HepG2 (cell line): ENCODE results near the gene EIF1AD. TPM values are rescaled to one million over a fixed set of nuclear protein-coding genes. Genes with fewer than 3 reads are reported as not detected.

Experiments used
- ATF4 ChIP-seq, 2 experiments: fragments of 450-650 bp in 1 of 2; sonication (generic) in 1 of 2; formaldehyde crosslinking; IDR thresholded peaks; 2 replicates each; pipeline versions ENCODE4 v1.5.0 to v1.8.0; 2020 to 2022; ENCODE audit warnings: mild to moderate bottlenecking in 1 of 2, missing genetic modification reagents in 1 of 2
- ATF7 ChIP-seq, 2 experiments: fragments of 450-650 bp in 1 of 2; sonication (generic) in 1 of 2; formaldehyde crosslinking in 1 of 2; IDR thresholded peaks; 2 replicates each; pipeline versions ENCODE4 v1.4.0 to v1.6.1; 2016 to 2020; ENCODE audit warnings: antibody characterized with exemption in 1 of 2, mild to moderate bottlenecking in 1 of 2, missing genetic modification reagents in 1 of 2
- GZF1 ChIP-seq: sonication (generic); formaldehyde crosslinking; IDR thresholded peaks from 2 replicates; pipeline ENCODE4 v1.5.1; 2020; ENCODE audit warnings: mild to moderate bottlenecking, missing genetic modification reagents
- JDP2 ChIP-seq: sonication (generic); formaldehyde crosslinking; IDR thresholded peaks from 2 replicates; pipeline ENCODE4 v1.8.1; 2022; ENCODE audit warnings: missing genetic modification reagents, borderline replicate concordance
- NFKB2 ChIP-seq: sonication (generic); formaldehyde crosslinking; IDR thresholded peaks from 2 replicates; pipeline ENCODE4 v1.4.0; 2020; ENCODE audit warnings: missing genetic modification reagents, borderline replicate concordance
- PRDM4 ChIP-seq: sonication (generic); formaldehyde crosslinking; IDR thresholded peaks from 2 replicates; pipeline ENCODE4 v1.9.0; 2021; ENCODE audit warnings: missing genetic modification reagents, borderline replicate concordance
- PRPF4 ChIP-seq: fragments of 200-400 bp; formaldehyde crosslinking; IDR thresholded peaks from 2 replicates; pipeline ENCODE4 v1.6.1; 2016; ENCODE audit warnings: low read length, low read depth; ENCODE audit not compliant: poor library complexity, severe bottlenecking
- RXRB ChIP-seq: IDR thresholded peaks from 2 replicates; pipeline ENCODE4 v1.6.1; 2016; ENCODE audit warnings: borderline replicate concordance, missing genetic modification reagents, missing compliant biosample characterization
- SNAPC4 ChIP-seq: sonication (generic); formaldehyde crosslinking; IDR thresholded peaks from 2 replicates; pipeline ENCODE4 v1.4.0; 2020; ENCODE audit warnings: mild to moderate bottlenecking, missing genetic modification reagents
- ZMYM2 ChIP-seq: sonication (generic); formaldehyde crosslinking; IDR thresholded peaks from 2 replicates; pipeline ENCODE4 v1.8.0; 2022; ENCODE audit warnings: mild to moderate bottlenecking, missing genetic modification reagents
- ZNF232 ChIP-seq: sonication (generic); formaldehyde crosslinking; IDR thresholded peaks from 2 replicates; pipeline ENCODE4 v1.4.0; 2020; ENCODE audit warnings: missing genetic modification reagents, borderline replicate concordance
- ZNF335 ChIP-seq: sonication (generic); formaldehyde crosslinking; IDR thresholded peaks from 2 replicates; pipeline ENCODE4 v1.4.0; 2020; ENCODE audit warnings: missing genetic modification reagents
- ZNF350 ChIP-seq: sonication (generic); formaldehyde crosslinking; IDR thresholded peaks from 2 replicates; pipeline ENCODE4 v1.4.0; 2020; ENCODE audit warnings: mild to moderate bottlenecking, low read depth, missing genetic modification reagents, borderline replicate concordance
- ZNF720 ChIP-seq: sonication (generic); formaldehyde crosslinking; IDR thresholded peaks from 2 replicates; pipeline ENCODE4 v1.4.0; 2020; ENCODE audit warnings: missing genetic modification reagents
- ZNF740 ChIP-seq: sonication (generic); formaldehyde crosslinking; IDR thresholded peaks from 2 replicates; pipeline ENCODE4 v1.4.0; 2020; ENCODE audit warnings: missing genetic modification reagents
- ZNF749 ChIP-seq: sonication (generic); formaldehyde crosslinking; IDR thresholded peaks from 2 replicates; pipeline ENCODE4 v1.8.0; 2022; ENCODE audit warnings: mild to moderate bottlenecking, missing genetic modification reagents, moderate library complexity, borderline replicate concordance
- ZNF782 ChIP-seq: sonication (generic); formaldehyde crosslinking; IDR thresholded peaks from 2 replicates; pipeline ENCODE4 v1.4.0; 2020; ENCODE audit warnings: missing genetic modification reagents, mild to moderate bottlenecking, borderline replicate concordance
- polyA plus RNA-seq, 8 experiments: library from polyadenylated mRNA; depleted of rRNA in 3 of 8; stranded (reverse) in 7 of 8; unstranded in 1 of 8; fragments of >200 nt; fragmentation: Illumina TruSeq in 4 of 8; extraction: Trizol in 4 of 8; gene quantifications; 2 replicates each; pipeline versions ENCODE4 v1.2.1 to v1.2.3, GENCODE V29; 2011 to 2016; ENCODE audit warnings: low read depth in 4 of 8, missing spikeins in 1 of 8, mixed read lengths in 1 of 8; ENCODE audit not compliant: insufficient read depth in 1 of 8
- total RNA-seq, 5 experiments: library from RNA; depleted of rRNA; stranded (reverse); fragments of >200 nt; fragmentation: Illumina TruSeq; extraction: Trizol; gene quantifications; 2 replicates each; pipeline ENCODE4 v1.2.3, GENCODE V29; 2016; ENCODE audit warnings: low read depth in 1 of 5

EIF1AD gene
- total and polyA plus RNA-seq, 2 of the 13 experiments (the other 11 are each of a cell fraction or from before 2014, with no cell fraction given) = 18.2 to 30.8 TPM

GRCh38 chr11:65961267-65962140 is 40.5 kb downstream of the EIF1AD start, which contains the start of gene SART1 (continued):
- TF ChIP-seq JDP2 (CRISPR knock-in tag) = no peak
- TF ChIP-seq ZNF350 (CRISPR knock-in tag) = peak; percentile 69; the same call in 1 of the 2 replicates
- 0 out of 2 replicates have a peak, but pooled peaks have one; percentile 68 for TF ChIP-seq RXRB
- peak in 1 of 2 experiments; percentile 29; a peak in 1 of 4 replicates for TF ChIP-seq ATF4 (CRISPR knock-in tag; IDR thresholded peaks at IDR 0.05)
- TF ChIP-seq GZF1 (CRISPR knock-in tag) = no peak
- TF ChIP-seq ZNF740 = no peak
- no peak for TF ChIP-seq ZNF782 (CRISPR knock-in tag)
- TF ChIP-seq ZNF335 = peak; percentile 69; the same call in 1 of the 2 replicates
- no peak for TF ChIP-seq PRDM4 (CRISPR knock-in tag)
- TF ChIP-seq SNAPC4 (CRISPR knock-in tag) = no peak
- TF ChIP-seq ZNF749 (CRISPR knock-in tag) = no peak; the same call in 1 of the 2 replicates
- TF ChIP-seq PRPF4 = no peak
- TF ChIP-seq NFKB2 (CRISPR knock-in tag) = no peak; the same call in 1 of the 2 replicates
- TF ChIP-seq ZNF232 (CRISPR knock-in tag) = no peak
- no peak for TF ChIP-seq ZMYM2 (CRISPR knock-in tag)
- no peak for TF ChIP-seq ZNF720
- no peak for TF ChIP-seq ATF7 (IDR thresholded peaks at IDR 0.05)
- TF ChIP-seq ATF7 (CRISPR knock-in tag; IDR thresholded peaks at IDR 0.05) = 0 out of 2 replicates have a peak, but pooled peaks have one; percentile 23
